Psoas muscle (tissue), 8 donors: ENCODE results near the gene COQ8A. TPM values are rescaled to one million over a fixed set of nuclear protein-coding genes. Genes with fewer than 3 reads are reported as not detected.

Source experiments
- ATAC-seq, 4 donors: fragments of 200-7000 bp; cut with Tn5 transposase; one replicate each; pipeline ENCODE4 v1.9.1; 2020; ENCODE audit warnings: moderate library complexity in 3 of 4, mild to moderate bottlenecking in 2 of 4
- DNase-seq, 2 donors: peaks; one replicate each; pipeline ENCODE4 v3.0.0-alpha.2; 2020
- H3K27ac ChIP-seq: fragments of 200-600 bp; one replicate; pipeline ENCODE4 v1.8.0; 2022
- H3K27me3 ChIP-seq, 3 donors: fragments of 200-600 bp in 1 of 3; one replicate each; pipeline versions ENCODE4 v1.6.1 to v1.8.0; 2013 to 2022; ENCODE audit warnings: low read length in 2 of 3, mild to moderate bottlenecking in 2 of 3, moderate library complexity in 1 of 3; ENCODE audit not compliant: insufficient read depth in 3 of 3
- H3K36me3 ChIP-seq, 2 donors: fragments of 200-600 bp in 1 of 2; one replicate each; pipeline versions ENCODE4 v1.6.1 to v1.8.0; 2013 to 2022; ENCODE audit warnings: low read depth in 1 of 2, mild to moderate bottlenecking in 1 of 2, moderate library complexity in 1 of 2; ENCODE audit not compliant: insufficient read depth in 1 of 2
- H3K4me1 ChIP-seq: fragments of 200-600 bp; one replicate; pipeline ENCODE4 v1.8.0; 2022
- H3K4me3 ChIP-seq: fragments of 200-600 bp; one replicate; pipeline ENCODE4 v1.8.0; 2022; ENCODE audit warnings: mild to moderate bottlenecking
- H3K9me3 ChIP-seq: fragments of 200-600 bp; one replicate; pipeline ENCODE4 v1.8.0; 2022
- WGBS, 3 donors: extraction: QIAGEN DNeasy Blood & Tissue Kit; methylation state at CpG; one replicate each; pipeline versions ENCODE4 v1.1.6 to v1.1.7; 2013; 5-methylcytosine and 5-hydroxymethylcytosine counted together
- intact Hi-C, 2 donors: fragments of 100-400 bp; cut with DNase I; formaldehyde crosslinking; loops; one replicate each; pipeline versions ENCODE4 v1.11.0 to v1.14.2; 2022
- polyA plus RNA-seq, 3 donors: library from polyadenylated mRNA; stranded (reverse); fragments of 200-250 nt; gene quantifications; one replicate each; pipeline ENCODE4 v1.2.3, GENCODE V29; 2013
- total RNA-seq, 4 donors: library from RNA; stranded (reverse); fragmentation: NEBNext Ultra II Directional in 2 of 4; extraction: Animal tissue kit (Norgen Biotek cat#: 25700) in 2 of 4; gene quantifications; one replicate each; pipeline versions ENCODE4 v1.2.1 to v1.2.4, GENCODE V29; 2021 to 2023
- TF ChIP-seq, protein P1 (sequence below): fragments of 200-600 bp; IDR thresholded peaks from one replicate; pipeline ENCODE4 v1.8.0; 2022; ENCODE audit warnings: antibody characterized with exemption
- donor health status: healthy with polysubstance abuse.
- donor health status: DM: no; HTN: no; CAD: no; lungs with moderate emphysema.
- donor health status: Bipolar disorder and iron deficiency.
- donor health status: healthy.
- donor health status: DM: yes; HTN: yes; CAD: no.
- donor health status: DM: no; HTN: no; CAD: no.
- donor health status: DM: no; HTN: no; CAD: no.
- donor health status: DM: yes; HTN: yes; CAD: no.

The COQ8A gene
- total and polyA plus RNA-seq, 7 donors = 134 to 1,432 (median 726) TPM

DNA sequence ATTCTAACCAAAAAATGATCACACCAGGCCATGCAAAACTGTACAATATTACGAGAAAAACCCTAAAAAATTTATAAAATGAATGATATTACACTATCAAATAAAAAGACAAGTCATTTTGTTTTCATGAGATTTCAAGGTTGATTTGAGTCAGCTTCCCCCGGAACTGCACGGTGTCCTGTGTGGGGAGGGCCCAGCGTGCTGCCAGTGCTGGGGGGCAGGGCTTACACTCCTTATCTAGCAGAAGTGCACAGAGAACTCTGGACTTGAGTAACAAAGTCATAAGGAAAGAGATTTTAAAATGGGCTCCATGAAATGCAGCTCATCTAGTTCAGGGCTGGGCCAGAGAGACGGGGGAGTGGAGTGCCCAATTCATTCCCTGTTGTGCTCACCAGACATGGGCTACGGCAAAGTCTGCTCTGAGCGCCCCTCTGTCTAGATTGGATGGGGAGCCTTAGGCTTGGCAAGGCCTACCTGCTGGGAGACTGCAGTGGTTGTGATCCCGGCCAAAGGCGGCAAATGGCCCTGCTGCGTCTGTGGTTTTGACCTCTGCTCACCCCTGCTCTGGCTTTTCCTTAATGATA is 50.1 kb downstream of the COQ8A start:
- ATAC-seq = peak; percentile 20 to 47 (median 33)
- H3K9me3 ChIP-seq = no peaks in the 10 kb centered on the region

DNA sequence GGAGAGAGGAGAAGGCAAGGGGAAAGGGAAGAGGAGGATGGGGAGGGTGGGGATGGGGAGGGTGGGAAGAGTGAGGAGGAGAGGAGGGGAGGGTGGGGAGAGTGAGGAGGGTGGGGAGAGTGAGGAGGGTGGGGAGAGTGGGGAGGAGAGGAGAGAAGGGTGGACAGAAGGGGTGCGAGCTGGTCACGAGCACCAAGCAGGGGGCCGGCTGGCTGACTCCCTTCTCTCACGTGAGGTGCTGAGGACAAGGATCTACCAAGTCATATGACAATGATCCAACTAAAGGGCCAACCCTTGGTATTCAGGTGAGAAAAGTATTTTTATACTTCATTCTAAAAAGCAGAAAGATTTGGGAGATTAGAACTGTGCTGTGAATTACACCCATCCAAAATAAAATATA is 51.8 kb downstream of the COQ8A start:
- H3K4me3 ChIP-seq = no peak overlapping the region
- H3K27me3 ChIP-seq = no peaks in the 10 kb centered on the region
- no peak overlapping the region for H3K27ac ChIP-seq
- H3K36me3 ChIP-seq = peaks cover 0 to 29% of the 10 kb centered on the region in 2 donors
- peak in 1 of 2 donors; percentile 40 for DNase-seq
- peaks cover 45% of the 10 kb centered on the region for H3K4me1 ChIP-seq
- intact Hi-C loops = loop anchor here in 1 of 2 donors (5.0 kb wide), 1 partner anchor 80 kb away; no protein-coding TSS in a partner anchor
- no peaks in the 10 kb centered on the region for H3K9me3 ChIP-seq
- TF ChIP-seq, protein P1, sequence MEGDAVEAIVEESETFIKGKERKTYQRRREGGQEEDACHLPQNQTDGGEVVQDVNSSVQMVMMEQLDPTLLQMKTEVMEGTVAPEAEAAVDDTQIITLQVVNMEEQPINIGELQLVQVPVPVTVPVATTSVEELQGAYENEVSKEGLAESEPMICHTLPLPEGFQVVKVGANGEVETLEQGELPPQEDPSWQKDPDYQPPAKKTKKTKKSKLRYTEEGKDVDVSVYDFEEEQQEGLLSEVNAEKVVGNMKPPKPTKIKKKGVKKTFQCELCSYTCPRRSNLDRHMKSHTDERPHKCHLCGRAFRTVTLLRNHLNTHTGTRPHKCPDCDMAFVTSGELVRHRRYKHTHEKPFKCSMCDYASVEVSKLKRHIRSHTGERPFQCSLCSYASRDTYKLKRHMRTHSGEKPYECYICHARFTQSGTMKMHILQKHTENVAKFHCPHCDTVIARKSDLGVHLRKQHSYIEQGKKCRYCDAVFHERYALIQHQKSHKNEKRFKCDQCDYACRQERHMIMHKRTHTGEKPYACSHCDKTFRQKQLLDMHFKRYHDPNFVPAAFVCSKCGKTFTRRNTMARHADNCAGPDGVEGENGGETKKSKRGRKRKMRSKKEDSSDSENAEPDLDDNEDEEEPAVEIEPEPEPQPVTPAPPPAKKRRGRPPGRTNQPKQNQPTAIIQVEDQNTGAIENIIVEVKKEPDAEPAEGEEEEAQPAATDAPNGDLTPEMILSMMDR = no peak
- WGBS, 3 donors = 78 to 94% (median 80%) methylated on average over 4 of the region's 4 CpGs
- no peak for ATAC-seq

More for the DNA sequence above, 50.1 kb downstream of the COQ8A start:
- Histone ChIP-seq H3K4me3 (no peak overlapping the region), H3K27me3 (no peaks in the 10 kb centered on the region), H3K27ac (peak overlapping the region; percentile 85), H3K36me3 (peaks cover 0 to 43% of the 10 kb centered on the region in 2 donors), H3K4me1 (peaks cover 56% of the 10 kb centered on the region)
- TF ChIP-seq, protein P1 = no peak
- intact Hi-C loops = loop anchor here in 1 of 2 donors (5.0 kb wide), 1 partner anchor 78 kb away; no protein-coding TSS in a partner anchor
- DNase-seq = peak; percentile 34 to 71
- WGBS, 3 donors = 21 to 41% (median 22%) methylated on average over 10 of the region's 10 CpGs

DNA sequence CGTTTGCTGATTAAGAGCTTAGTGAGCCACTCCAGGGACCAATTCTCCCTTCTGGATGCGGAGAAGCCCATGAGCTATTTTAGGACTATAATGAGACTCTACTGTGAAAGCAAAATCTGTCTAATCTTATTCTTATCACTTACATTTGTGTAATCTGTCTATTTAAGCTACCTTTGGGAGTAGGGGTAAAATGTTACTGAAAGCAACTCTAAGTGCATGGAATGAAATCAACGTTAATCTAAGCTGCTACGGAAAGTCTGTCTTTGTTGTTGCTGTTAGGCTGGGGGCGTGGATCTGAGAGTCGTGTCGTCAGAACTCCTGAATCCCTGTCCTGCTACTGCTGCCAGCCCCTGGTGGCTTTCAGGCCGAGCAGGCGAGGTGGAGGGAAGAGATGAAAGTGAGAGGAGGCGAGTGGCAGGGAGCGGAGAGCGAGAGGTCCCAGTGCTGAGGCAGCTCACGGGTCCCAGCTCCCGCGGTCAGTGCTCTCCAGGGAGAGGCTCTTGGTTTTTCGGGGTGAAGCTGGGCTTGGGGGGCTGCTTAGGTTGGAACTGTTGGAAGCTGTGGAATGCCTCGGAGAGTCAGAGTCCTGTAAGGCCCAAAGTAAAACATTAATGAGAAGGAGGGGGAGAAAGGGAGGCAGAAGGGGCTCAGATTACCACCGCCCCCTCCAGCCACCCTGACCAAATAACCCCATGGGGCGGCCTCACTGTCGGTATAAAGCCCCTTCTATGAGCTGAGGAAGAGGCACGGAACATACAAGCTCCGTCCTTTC is 53.9 kb downstream of the COQ8A start:
- WGBS, 3 donors = 66 to 76% (median 68%) methylated on average over 22 of the region's 22 CpGs
- Histone ChIP-seq H3K27ac (no peak overlapping the region), H3K27me3 (no peaks in the 10 kb centered on the region), H3K4me3 (no peak overlapping the region), H3K36me3 (peaks cover 0 to 23% of the 10 kb centered on the region in 2 donors), H3K9me3 (no peaks in the 10 kb centered on the region), H3K4me1 (peaks cover 25% of the 10 kb centered on the region)
- intact Hi-C loops = loop anchor here in 1 of 2 donors (5.0 kb wide), 1 partner anchor 82 kb away; no protein-coding TSS in a partner anchor
- ATAC-seq = no peak
- peak in 1 of 2 donors; percentile 48 for DNase-seq
- TF ChIP-seq, protein P1 = no peak

DNA sequence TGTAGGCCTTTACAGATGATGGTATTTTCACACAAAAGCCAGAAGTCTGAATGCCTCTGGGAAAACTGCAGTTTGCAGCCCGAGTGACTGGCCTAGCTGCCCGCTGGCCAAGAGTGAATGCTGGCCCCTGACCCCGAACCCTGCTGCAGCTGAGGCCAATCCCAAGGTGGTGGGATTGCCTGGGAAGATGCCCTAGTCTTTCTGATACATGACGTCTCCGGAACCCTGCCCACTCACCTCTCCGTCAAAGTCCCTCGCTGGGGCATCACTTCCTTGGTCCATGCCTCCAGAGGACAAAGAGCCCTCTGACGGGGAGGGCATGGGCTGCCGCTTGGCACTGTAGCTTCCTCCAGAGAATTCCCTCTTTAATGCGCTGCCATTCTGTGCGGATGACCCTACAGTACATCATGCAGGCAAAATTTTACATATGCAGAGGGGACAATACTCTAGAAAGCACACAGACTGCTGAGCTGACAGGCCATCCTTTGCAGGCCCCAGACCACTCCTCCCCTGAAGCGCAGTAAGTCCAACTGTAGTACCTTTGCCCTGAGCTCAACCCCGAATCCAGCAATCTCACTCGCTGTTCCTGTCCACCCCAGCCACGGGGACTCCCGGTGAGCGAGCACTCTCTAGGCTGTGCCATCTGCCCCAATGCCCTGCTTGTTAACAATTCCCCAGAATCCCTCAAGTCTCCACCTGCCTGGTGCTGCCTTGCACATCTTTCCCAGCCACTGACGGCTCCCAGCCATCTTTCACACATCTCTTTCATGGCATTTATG is 54.7 kb downstream of the COQ8A start:
- Histone ChIP-seq H3K27ac (no peak overlapping the region), H3K27me3 (no peaks in the 10 kb centered on the region), H3K36me3 (peaks cover 0 to 23% of the 10 kb centered on the region in 2 donors), H3K9me3 (no peaks in the 10 kb centered on the region), H3K4me1 (peaks cover 18% of the 10 kb centered on the region), H3K4me3 (no peak overlapping the region)
- 86 to 93% (median 87%) methylated on average over 18 of the region's 18 CpGs for WGBS, 3 donors
- DNase-seq (peak in 1 of 2 donors; percentile 35), ATAC-seq (peak in 1 of 4 donors; percentile 6)
- TF ChIP-seq, protein P1 = no peak
- intact Hi-C loops = loop anchor here in 1 of 2 donors (5.0 kb wide), 1 partner anchor 82 kb away; no protein-coding TSS in a partner anchor
